GM23338 (cell line): Measurements from ENCODE around the gene LUZP2. TPM values are rescaled to one million over a fixed set of nuclear protein-coding genes. Genes with fewer than 3 reads are reported as not detected.

Experiments
- ATAC-seq: fragments of 200-7000 bp; cut with Tn5 transposase; 3 replicates; pipeline ENCODE4 v1.9.1; 2020
- DNase-seq: peaks from one replicate; pipeline ENCODE4 v3.0.0-alpha.2; 2015; ENCODE audit warnings: low spot score
- H2AFZ ChIP-seq: fragments of 200-600 bp; sonication (generic); 2 replicates; pipeline ENCODE4 v1.8.0; 2016; ENCODE audit warnings: antibody characterized with exemption, mild to moderate bottlenecking, moderate library complexity
- H3F3A ChIP-seq: fragments of 200-600 bp; sonication (generic); replicated peaks from 2 replicates; pipeline ENCODE4 v1.8.0; 2017; ENCODE audit warnings: antibody characterized with exemption, mixed run types, low read depth
- H3K27ac ChIP-seq: fragments of 200-600 bp; sonication (generic); 2 replicates; pipeline ENCODE4 v1.6.1; 2016; ENCODE audit warnings: low read depth
- H3K27me3 ChIP-seq: fragments of 200-600 bp; sonication (generic); 2 replicates; pipeline ENCODE4 v1.8.0; 2016; ENCODE audit warnings: mild to moderate bottlenecking, mixed run types, moderate library complexity; ENCODE audit not compliant: insufficient read depth
- H3K36me3 ChIP-seq: fragments of 200-600 bp; sonication (generic); 2 replicates; pipeline ENCODE4 v1.8.0; 2016; ENCODE audit warnings: mild to moderate bottlenecking; ENCODE audit not compliant: insufficient read depth
- H3K4me1 ChIP-seq: fragments of 200-600 bp; sonication (generic); 2 replicates; pipeline ENCODE4 v1.8.0; 2016; ENCODE audit warnings: mild to moderate bottlenecking, moderate library complexity; ENCODE audit not compliant: insufficient read depth
- H3K4me2 ChIP-seq: fragments of 200-600 bp; sonication (generic); 2 replicates; pipeline ENCODE4 v1.7.1; 2017; ENCODE audit warnings: mixed run types
- H3K4me3 ChIP-seq: fragments of 200-600 bp; sonication (generic); 2 replicates; pipeline ENCODE4 v1.6.1; 2016; ENCODE audit warnings: mixed run types
- H3K79me2 ChIP-seq: fragments of 200-600 bp; sonication (generic); replicated peaks from 2 replicates; pipeline ENCODE4 v1.8.0; 2017; ENCODE audit warnings: mild to moderate bottlenecking; ENCODE audit not compliant: insufficient read depth
- H3K9me2 ChIP-seq: fragments of 200-600 bp; sonication (generic); 2 replicates; pipeline ENCODE4 v1.8.0; 2017; ENCODE audit not compliant: insufficient read depth
- H4K20me1 ChIP-seq: fragments of 200-600 bp; sonication (generic); replicated peaks from 2 replicates; pipeline ENCODE4 v1.8.0; 2017; ENCODE audit warnings: mild to moderate bottlenecking; ENCODE audit not compliant: insufficient read depth
- H3K27ac Mint-ChIP-seq: 2 replicates; pipeline ENCODE4 v1.8.0; 2020; ENCODE audit warnings: inconsistent platforms, mild to moderate bottlenecking, moderate library complexity, mixed read lengths
- H3K27me3 Mint-ChIP-seq: 3 replicates; pipeline ENCODE4 v1.8.0; 2022; ENCODE audit warnings: low read depth, mild to moderate bottlenecking, moderate library complexity, mixed read lengths, inconsistent platforms; ENCODE audit not compliant: insufficient read depth, poor library complexity
- H3K36me3 Mint-ChIP-seq: 3 replicates; pipeline ENCODE4 v1.8.0; 2021; ENCODE audit warnings: low read depth, mild to moderate bottlenecking, inconsistent platforms, moderate library complexity, mixed read lengths
- H3K4me1 Mint-ChIP-seq: 3 replicates; pipeline ENCODE4 v1.8.0; 2020; ENCODE audit warnings: mild to moderate bottlenecking, inconsistent platforms, mixed read lengths
- H3K4me3 Mint-ChIP-seq: 3 replicates; pipeline ENCODE4 v1.8.0; 2021; ENCODE audit warnings: moderate library complexity, mild to moderate bottlenecking, inconsistent platforms, mixed read lengths
- H3K9me3 Mint-ChIP-seq: 3 replicates; pipeline ENCODE4 v1.8.0; 2020; ENCODE audit warnings: moderate library complexity, mild to moderate bottlenecking, inconsistent platforms, mixed read lengths
- CREB1 ChIP-seq: fragments of 250-450 bp; sonication (Bioruptor Pico); IDR thresholded peaks from 2 replicates; pipeline ENCODE4 v1.5.0; 2020; ENCODE audit warnings: low read depth, mild to moderate bottlenecking, moderate library complexity
- EZH2 ChIP-seq: fragments of 200-600 bp; sonication (generic); IDR thresholded peaks from one replicate; pipeline ENCODE4 v1.8.0; 2017; ENCODE audit warnings: antibody characterized with exemption, mild to moderate bottlenecking, low read depth; ENCODE audit not compliant: unreplicated experiment
- JUNB ChIP-seq: IDR thresholded peaks from one replicate; pipeline ENCODE4 v1.6.1; 2016; ENCODE audit warnings: antibody characterized with exemption; ENCODE audit not compliant: unreplicated experiment
- REST ChIP-seq: IDR thresholded peaks from one replicate; pipeline ENCODE4 v1.6.1; 2018; ENCODE audit warnings: antibody characterized with exemption; ENCODE audit not compliant: unreplicated experiment
- ZNF114 ChIP-seq: fragments of 250-450 bp; sonication (Bioruptor Pico); IDR thresholded peaks from 2 replicates; pipeline ENCODE4 v1.5.0; 2020; ENCODE audit warnings: mild to moderate bottlenecking, moderate library complexity
- ZNF331 ChIP-seq: fragments of 250-450 bp; sonication (Bioruptor Pico); IDR thresholded peaks from 2 replicates; pipeline ENCODE4 v1.5.0; 2020; ENCODE audit warnings: low read depth, mild to moderate bottlenecking, moderate library complexity
- ZNF462 ChIP-seq: fragments of 250-450 bp; sonication (Bioruptor Pico); IDR thresholded peaks from 2 replicates; pipeline ENCODE4 v1.5.0; 2020; ENCODE audit warnings: mild to moderate bottlenecking, moderate library complexity
- polyA plus RNA-seq: library from polyadenylated mRNA; unstranded; fragments of >200 nt; fragmentation: Nextera tagmentation; extraction: Ambion mirVana; gene quantifications from 2 replicates; pipeline ENCODE4 v1.2.1, GENCODE V29; 2016
- total RNA-seq: library from RNA; depleted of rRNA; stranded (reverse); fragments of >200 nt; shearing (Covaris generic); gene quantifications from 2 replicates; pipeline ENCODE4 v1.2.3, GENCODE V29; 2014

LUZP2 gene
- total and polyA plus RNA-seq, 2 experiments from 2014 or later = 2.0 to 9.2 TPM

GRCh38 chr11:24470431-24470830 lies 26.4 kb upstream of the LUZP2 start:
- Histone ChIP-seq H4K20me1 (no peaks in the 10 kb centered on the region), H3K4me1 (no peaks in the 10 kb centered on the region), H3K36me3 (no peaks in the 10 kb centered on the region), H3K9me2 (peaks cover 4% of the 10 kb centered on the region; the same call in 1 of the 2 replicates), H3K27ac (no peak overlapping the region), H3K4me3 (no peak overlapping the region), H3K4me2 (no peak overlapping the region), H3K79me2 (no peaks in the 10 kb centered on the region), H3F3A (no peaks in the 10 kb centered on the region), H2AFZ (no peak overlapping the region), H3K27me3 (no peaks in the 10 kb centered on the region)
- no peak for DNase-seq
- Mint-ChIP-seq H3K27me3 (no peaks in the 10 kb centered on the region), H3K9me3 (peaks cover 3% of the 10 kb centered on the region; the same call in 2 of the 3 replicates), H3K36me3 (peaks cover 3% of the 10 kb centered on the region; the same call in 1 of the 3 replicates), H3K4me1 (no peaks in the 10 kb centered on the region), H3K27ac (no peak overlapping the region), H3K4me3 (no peak overlapping the region)
- TF ChIP-seq REST (no peak), ZNF114 (CRISPR knock-in tag) (no peak)
- ATAC-seq = no peak

GRCh38 chr11:24471084-24471483 lies 25.8 kb upstream of the LUZP2 start:
- no peaks in the 10 kb centered on the region for H3K4me1 ChIP-seq
- H3K27ac ChIP-seq = no peak overlapping the region
- H3K27ac Mint-ChIP-seq = no peak overlapping the region
- no peak overlapping the region for H3K4me2 ChIP-seq
- no peak overlapping the region for H3K4me3 ChIP-seq
- peaks cover 8% of the 10 kb centered on the region for H3K9me3 Mint-ChIP-seq
- no peaks in the 10 kb centered on the region for H3K79me2 ChIP-seq
- no peaks in the 10 kb centered on the region for H3K36me3 ChIP-seq
- no peaks in the 10 kb centered on the region for H3K27me3 ChIP-seq
- peaks cover 1% of the 10 kb centered on the region for H3K27me3 Mint-ChIP-seq
- H4K20me1 ChIP-seq = no peaks in the 10 kb centered on the region
- H2AFZ ChIP-seq = no peak overlapping the region
- H3K36me3 Mint-ChIP-seq = peaks cover 3% of the 10 kb centered on the region; the same call in 2 of the 3 replicates
- no peak overlapping the region for H3K4me3 Mint-ChIP-seq
- DNase-seq (no peak), ATAC-seq (no peak)
- peaks cover 4% of the 10 kb centered on the region; the same call in 1 of the 2 replicates for H3K9me2 ChIP-seq
- H3F3A ChIP-seq = no peaks in the 10 kb centered on the region
- no peaks in the 10 kb centered on the region for H3K4me1 Mint-ChIP-seq
- TF ChIP-seq JUNB (no peak), ZNF331 (CRISPR knock-in tag) (no peak), ZNF462 (CRISPR knock-in tag) (no peak), EZH2 (no peak), REST (no peak), CREB1 (CRISPR knock-in tag) (no peak)
